ENCODE results near the gene NSUN6.
"Not testable (repeated sequence)": the region's sequence is repeated elsewhere in the genome, so short reads cannot be mapped to it uniquely, and the experiment has no call there.

Gene NSUN6

DNA sequence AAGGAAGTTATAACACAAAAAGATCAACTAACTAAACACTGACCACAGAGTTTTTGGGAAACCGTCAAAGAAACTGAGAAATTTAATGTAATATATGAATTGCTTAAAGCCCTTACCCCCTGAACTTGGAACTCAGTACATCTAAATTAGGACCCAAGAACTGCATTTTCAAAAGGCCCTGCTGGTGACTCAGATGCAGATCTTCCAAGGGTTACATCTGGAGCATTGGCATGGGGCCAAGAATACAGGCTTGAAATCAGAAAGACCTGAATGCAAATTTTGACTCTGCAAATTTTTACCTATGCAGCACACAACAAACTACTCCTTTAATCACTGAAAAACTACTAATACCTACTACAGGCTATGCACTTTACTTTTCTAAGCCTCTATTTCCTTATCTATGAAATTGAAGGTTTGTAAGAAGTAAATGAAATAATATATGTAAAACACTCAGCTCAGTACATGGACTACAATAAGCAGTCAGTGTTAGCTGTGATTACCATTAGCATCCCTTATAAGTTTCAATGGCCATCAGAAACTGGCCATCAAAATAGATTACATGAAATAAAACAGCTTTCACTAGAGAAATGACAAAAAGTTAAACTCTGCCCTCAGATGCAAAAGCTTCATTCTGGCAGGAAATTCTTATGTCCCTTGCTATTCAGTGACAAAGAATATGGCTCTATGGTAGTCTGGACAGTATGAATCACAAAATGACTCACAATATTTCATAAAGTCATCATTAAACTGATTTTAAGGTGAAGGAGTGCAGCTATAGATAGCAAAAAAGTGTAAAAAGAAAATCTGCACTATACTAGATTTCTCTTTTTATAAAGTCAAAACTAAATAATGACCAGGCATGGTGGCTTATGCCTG is 43.6 kb downstream of the NSUN6 start:
- DNase-seq, result no peak

- no peak for DNase-seq
Observed at GRCh38 chr10:18606051-18606695, 45.2 kb downstream of the NSUN6 start.

DNA sequence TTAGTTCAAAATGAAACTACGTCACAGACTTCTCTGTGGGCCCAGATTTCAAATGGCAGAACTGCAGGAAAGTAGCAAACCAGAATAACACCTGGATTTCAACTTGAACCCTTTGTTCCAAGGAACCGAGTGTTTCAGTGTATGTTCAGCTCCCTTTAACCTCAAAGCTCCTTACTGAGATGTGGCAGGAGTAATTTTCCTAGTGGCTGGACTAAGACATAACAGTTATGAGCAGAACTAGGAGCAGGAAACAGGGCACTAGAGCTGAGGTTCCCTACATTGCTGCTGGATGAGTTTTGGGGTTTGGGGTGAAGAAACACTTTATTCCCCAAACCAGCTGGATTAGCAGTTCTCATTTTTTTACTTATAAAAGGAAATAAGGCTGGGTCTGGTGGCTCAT is 50.1 kb downstream of the NSUN6 start:
- DNase-seq, result no peak

GRCh38 chr10:18599392-18599791 is 52.0 kb downstream of the NSUN6 start:
- DNase-seq, result no peak

GRCh38 chr10:18594574-18595156 is 56.7 kb downstream of the NSUN6 start:
- no peak for DNase-seq

DNA sequence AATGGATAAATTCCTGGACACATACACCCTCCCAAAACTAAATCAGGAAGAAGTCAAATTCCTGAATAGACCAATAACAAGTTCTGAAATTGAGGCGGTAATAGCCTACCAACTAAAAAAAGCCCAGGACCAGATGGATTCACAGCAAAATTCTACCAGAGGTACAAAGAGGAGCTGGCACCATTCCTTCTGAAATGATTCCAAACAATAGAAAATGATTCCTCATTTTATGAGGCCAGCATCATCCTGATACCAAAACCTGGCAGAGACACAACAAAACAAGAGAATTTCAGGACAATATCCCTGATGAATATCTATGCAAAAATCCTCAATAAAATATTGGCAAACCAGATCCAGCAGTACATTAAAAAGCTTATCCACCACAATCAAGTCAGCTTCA is 60.2 kb downstream of the NSUN6 start:
- DNase-seq, result not testable (repeated sequence)

- not testable (repeated sequence) for DNase-seq
Observed at GRCh38 chr10:18586637-18587036, 64.8 kb downstream of the NSUN6 start.

- DNase-seq, result no peak
Observed at GRCh38 chr10:18583575-18584270, 67.7 kb downstream of the NSUN6 start.

DNA sequence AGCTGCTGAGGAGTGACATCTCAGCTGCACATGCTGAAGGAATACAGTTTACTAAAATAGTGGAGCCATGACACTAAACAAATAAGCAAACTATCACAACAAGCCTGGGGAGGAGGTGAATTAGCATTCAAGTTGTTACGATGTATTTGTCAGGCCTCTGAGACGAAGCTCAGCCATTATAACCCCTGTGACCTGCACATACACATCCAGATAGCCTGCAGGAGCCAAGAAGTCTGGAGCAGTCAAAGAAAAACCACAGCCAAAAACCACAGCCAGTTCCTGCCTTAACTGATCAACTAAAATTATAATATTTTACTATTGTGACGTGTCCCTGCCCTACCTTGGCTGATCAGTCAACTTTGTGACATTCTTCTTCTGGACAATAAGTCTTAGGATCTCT is 68.6 kb downstream of the NSUN6 start:
- DNase-seq, result no peak

DNA sequence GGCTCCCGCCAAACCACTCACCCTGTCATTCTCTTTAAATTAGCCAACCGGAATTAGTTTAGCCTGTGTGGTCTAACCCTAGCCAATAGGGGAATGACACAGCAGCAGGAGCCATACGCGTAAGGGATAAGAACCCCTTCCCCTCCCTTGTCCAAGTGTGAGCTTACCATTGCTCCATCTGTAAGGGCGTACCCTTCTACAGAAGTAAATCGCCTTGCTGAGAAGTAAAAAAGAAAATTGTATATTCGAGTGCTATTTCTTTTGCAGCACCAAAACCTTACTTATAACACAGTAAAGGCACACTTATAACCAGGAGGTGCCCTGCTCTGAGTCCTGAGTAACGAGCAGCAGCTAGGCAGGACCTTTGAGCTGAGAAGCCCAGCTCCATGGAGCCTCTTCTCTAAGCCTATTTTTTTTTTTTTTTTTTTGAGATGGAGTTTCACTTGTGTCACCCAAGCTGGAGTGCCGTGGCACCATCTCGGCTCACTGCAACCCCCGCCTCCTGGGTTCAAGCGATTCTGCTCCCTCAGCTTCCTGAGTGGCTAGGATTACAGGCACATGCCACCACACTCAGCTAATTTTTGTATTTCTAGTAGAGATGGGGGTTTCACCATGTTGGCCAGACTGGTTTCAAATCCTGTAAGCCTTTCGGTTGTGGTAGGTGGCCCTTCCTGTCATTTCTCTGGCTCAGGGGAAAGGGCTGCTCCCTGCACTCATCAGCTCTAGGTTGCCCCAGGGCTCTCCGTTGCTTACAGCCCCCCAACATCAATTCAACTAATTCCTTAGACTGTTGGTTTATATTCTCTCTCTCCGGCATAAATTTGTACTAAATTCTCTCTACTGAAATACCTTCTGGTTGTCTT is 73.3 kb downstream of the NSUN6 start:
- no peak for DNase-seq

DNA sequence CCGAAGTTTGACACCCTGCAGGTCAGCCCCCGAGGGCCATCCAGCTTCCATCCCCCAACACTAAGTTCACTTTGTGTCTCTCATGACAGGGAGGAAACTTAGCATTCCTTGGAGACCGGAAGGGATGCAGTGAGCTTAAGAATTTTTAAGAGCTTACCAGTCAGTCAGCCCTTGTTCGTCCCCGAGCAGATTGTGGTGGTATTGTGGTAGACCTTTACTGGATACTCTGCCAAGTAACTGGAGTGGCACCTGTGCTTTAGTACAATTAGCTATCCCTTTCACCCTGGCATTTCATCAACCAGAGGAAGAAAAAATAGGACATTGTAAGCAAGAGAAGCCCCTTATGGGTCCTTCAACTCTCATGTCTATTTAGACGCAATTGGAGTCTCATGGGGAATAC is 74.8 kb downstream of the NSUN6 start:
- no peak for DNase-seq

DNA sequence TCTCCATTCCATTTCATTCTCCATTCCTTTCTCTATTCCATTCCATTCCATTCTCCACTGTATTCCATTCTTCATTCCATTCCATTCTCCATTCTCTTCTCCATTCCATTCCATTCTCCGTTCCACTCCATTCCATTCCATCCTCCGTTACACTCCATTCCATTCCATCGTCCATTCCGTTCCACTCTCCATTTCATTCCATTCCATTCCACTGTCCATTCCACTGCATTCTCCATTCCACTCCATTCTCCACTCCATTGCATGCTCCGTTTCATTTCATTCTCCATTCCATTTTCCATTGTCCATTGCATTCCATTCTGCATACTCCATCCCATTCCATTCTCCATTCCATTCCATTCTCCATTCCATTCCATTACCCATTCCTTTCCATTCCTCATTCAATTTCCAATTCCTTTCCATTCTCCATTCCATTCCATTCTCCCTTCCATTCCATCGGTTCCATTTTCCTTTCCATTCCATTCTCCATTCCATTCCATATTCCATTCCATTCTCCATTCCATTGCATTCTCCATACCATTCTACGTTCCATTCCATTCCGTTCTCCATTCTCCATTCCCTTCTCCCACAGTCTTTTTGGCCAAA is 78.3 kb downstream of the NSUN6 start:
- DNase-seq, result no peak

GRCh38 chr10:18571780-18572179 is 79.6 kb downstream of the NSUN6 start:
- DNase-seq, result no peak

GRCh38 chr10:18571076-18571475 is 80.3 kb downstream of the NSUN6 start:
- no peak for DNase-seq

GRCh38 chr10:18570386-18570785 is 81.0 kb downstream of the NSUN6 start:
- DNase-seq, result not testable (repeated sequence)

GRCh38 chr10:18567343-18567856 is 84.0 kb downstream of the NSUN6 start:
- no peak for DNase-seq

GRCh38 chr10:18566177-18566576 is 85.2 kb downstream of the NSUN6 start:
- no peak for DNase-seq

DNA sequence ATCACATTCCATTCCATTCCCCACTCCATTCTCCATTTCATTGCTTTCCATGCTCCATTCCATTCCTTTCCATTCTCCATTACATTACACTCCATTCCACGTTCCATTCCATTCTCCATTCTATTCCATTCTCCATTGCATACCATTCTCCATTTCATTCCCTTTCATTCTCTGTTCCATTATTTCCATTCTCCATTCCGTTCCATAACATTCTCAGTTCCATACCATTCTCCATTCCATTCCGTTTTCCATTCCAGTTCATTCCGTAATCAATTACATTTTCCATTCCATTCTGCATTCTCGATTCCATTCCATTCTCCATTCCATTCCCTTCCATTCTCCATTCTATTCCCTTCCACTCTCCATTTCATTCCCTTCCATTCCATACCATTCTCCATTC is 86.4 kb downstream of the NSUN6 start:
- no peak for DNase-seq

DNA sequence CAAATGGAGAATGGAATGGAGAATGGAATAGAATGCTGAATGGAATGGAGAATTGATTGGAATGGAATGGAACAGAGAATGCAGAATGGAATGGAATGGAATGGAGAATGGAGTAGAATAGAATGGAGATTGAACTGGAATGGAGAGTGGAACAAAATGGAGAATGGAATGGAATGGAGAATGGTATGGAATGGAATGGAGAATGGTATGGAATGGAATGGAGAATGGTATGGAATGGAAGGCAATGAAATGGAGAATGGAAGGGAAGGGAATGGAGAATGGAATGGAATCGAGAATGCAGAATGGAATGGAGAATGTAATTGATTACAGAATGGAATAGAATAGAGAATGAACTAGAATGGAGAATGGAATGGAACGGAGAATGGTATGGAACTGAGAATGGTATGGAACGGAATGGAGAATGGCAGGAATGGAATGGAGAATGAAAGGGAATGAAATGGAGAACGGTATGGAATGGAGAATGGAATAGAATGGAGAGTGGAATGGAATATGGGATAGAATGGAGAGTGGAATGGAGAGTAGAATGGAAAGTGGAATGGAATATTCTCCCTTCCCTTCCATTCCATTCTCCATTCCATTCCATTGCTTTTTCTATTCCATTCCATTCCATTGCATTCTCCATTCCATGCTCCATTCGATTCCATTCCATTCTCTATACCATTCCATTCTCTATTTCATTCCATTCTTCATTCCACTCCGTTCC is 88.2 kb downstream of the NSUN6 start:
- DNase-seq, result no peak

DNA sequence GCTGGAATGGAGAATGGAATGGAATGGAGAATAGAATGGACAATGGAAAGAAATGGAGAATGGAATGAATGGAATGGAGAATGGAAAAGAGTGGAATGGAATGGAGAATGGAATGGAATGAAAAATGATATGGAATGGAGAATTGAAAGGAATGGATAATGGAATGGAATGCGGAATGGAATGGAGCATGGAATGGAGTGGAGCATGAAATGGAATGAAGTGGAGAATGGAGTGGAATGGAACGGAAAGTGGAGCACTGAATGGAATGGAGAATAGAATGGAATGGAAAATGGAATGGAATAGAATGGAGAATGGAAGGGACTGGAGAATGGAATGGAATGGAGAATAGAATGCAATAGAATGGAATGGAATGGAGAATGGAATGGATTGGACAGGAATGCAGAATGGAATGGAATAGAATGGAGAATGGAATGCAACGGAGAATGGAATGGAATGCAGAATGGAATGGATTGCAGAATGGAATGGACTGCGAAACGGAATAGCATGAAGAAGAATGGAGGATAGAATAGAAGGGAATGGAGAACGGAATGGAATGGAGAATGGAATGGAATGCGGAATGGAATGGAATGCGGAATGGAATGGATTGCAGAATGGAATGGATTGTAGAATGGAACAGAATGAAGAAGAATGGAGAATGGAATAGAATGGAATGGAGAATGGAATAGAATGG is 89.4 kb downstream of the NSUN6 start:
- DNase-seq, result no peak
